ENCODE data around the gene MRPL4.

Gene MRPL4

DNA sequence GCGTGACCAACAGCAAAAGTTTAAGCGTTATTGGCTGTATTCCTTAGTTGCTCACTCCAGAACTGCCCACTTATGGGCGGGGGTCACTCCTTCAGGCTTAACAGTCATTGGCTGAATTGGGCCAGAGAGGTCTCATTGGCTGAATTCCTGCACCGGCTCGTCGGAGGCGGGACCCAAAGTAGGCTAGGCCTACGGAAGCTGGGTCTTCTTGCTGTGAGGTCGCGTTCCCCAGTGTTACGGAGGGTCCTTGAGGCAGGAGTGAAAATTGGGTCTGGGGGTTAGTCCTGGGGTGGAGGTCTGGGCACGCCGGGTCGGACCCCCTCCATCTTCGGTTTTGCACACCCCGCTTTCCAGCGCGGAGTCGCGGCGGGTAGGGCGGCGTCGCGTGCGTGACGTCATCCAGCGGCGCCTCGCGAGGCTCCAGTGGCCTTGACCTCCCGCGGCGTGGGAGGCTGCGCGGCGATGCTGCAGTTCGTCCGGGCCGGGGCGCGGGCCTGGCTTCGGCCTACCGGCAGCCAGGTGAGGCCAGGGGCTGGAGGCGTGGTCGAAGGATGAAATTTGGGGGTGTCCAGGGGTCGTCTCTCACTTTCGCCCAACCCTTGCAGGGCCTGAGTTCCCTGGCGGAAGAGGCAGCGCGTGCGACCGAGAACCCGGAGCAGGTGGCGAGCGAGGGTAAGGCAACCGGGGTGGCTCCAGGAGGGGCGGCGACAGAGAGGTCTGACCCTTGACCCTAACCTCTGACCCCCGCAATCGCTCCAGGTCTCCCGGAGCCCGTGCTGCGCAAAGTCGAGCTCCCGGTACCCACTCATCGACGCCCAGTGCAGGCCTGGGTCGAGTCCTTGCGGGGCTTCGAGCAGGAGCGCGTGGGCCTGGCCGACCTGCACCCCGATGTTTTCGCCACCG, at the start of gene MRPL4:
TSS of gene MRPL4 (plus strand) at position 423 of the 903 bp plus-strand sequence. CDS start at position 463, 40 bp downstream.
- peak; percentile 84 to 92 for DNase-seq (ENCODE audit: low read depth in 2 of 2)

DNA sequence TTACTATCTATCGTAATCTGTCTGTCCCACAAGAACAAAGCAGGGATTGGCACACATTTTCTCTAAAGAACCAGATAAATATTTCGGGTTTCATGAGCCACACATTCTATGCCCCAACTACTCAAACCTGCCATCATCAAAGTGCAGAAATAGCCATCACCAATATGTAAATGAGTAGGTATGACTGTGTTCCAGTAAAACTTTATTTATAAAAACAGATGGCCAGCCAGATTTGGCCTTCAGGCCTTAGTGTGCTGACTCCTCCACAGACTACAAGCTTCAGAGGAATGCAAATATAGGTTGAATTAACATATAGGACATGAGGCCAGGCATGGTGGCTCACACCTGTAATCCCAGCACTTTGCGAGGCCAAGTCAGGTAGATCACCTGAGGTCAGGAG, 48.3 kb upstream of the MRPL4 start:
- DNase-seq (ENCODE audit: low read depth in 2 of 2), result no peak

DNA sequence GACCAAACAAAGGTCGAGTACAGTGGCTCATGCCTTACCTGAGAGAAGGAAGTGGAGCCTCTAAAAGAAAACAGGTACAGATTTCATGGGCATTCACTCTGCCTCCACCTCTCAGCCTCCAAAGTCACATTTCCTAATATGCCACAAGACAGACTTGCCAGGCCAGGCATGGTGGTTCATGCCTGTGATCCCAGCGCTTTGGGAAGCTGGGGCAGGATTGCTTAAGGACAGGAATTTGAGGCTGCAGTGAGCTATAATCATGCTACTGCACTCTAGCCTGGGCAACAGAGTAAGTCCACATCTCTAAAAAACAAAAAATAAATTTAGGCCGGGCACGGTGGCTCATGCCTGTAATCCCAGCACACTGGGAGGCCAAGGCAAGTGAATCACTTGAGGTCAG, 46.4 kb upstream of the MRPL4 start:
- DNase-seq (ENCODE audit: low read depth in 2 of 2), result no peak

DNA sequence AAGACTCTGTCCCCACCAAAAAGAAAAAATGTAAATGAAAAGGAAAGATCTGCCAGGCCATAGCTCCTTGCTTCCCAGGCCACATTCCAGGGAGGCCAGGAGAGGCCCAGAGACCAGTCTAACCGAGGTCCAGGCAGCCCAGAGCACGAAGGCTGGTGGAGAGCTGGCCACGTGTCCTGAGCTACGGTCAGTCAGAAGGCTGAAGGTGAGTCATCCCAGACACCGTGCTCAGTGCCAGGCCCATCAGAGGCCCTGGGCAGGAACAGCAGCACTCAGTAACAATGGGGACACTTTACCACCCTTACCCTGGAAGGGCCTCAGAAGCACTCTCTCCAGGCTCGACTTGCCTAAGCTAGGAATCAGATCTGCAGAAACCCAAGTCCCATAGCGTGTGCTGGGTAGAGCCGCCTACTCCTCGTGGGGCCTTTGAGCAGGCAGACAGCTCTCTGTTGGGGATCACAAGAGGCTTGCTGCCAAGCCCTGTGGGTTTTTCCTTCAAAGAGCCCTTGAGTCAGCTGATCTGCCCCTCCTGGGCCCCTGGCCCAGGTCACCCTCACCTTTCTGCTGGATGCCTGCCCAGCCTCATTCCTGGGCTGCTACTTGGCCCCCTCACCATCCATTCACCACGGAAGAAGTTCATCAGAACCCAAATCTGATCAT, 45.7 kb upstream of the MRPL4 start:
- DNase-seq (ENCODE audit: low read depth in 2 of 2), result no peak

DNA sequence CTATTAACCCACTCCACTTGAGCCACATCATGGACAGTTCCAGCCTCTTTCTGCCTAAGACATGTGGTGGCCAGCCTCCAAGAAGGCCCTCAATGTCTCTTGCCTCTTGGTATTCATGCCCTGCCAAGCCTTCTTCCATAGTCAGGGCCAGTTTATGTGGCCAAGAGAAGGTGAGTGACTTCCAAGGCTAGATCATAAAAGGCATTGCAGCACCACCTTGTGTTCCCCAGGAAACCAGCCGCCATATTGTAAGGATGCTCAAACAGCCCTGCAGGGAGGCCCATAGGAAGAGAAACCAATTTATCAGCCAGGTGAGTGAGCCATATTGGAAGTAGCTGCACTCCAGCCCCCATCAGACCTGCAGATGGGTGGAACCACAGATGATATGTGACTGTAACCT, 45.0 kb upstream of the MRPL4 start:
- DNase-seq (ENCODE audit: low read depth in 2 of 2), result no peak

DNA sequence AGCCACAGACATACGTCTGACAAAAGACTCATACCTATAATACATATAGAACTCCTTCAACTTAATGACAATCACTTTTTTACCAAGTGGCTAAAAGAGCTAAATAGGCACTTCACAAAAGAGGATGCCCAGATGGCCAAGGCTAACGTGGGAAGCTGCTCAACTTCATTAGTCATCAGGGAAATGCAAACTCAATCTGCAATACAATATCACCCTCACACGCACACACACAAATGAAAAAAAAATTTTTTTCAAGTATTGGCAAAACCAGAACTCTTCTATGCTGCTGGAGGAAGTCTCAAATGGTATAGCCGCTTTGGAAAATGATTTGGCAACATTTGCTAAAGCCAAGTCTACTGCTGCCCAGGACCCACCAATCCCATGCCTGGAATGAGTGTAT, 42.7 kb upstream of the MRPL4 start:
- DNase-seq (ENCODE audit: low read depth in 2 of 2), result no peak

DNA sequence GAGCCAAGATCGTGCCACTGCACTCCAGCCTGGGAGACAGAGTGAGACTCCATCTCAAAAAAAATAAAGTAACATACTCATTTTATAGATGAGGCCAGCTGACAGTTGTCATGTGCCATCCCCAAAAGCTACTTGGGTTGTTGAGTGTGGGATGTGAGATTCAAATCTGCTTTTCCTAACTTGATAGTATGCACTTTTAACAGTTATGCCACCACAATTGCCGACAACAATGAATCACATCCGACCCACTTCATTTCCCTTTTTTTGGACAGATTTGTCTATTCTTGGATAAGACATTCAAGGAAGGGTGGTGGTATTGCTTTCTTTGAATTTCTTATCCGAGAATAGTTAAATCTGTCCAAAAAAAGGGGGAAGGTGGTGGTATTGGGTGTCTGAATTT, 41.0 kb upstream of the MRPL4 start:
- no peak for DNase-seq (ENCODE audit: low read depth in 2 of 2)

DNA sequence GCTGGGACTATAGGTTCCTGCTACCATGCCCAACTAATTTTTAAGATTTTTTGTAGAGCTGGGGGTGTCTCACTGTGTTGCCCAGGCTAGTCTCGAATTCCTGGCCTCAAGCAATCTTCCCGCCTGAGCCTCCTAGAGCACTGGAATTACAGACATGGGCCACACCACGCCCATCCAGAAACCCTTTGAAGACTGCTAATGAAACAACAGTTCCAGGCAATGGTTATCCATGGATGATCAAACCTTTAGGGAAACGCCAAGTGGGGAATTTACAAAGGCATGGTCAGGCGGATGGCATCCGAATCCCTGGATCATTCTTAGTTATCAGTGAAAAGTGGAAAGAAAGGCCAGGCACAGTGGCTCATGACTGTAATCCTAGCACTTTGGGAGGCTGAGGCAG, 40.3 kb upstream of the MRPL4 start:
- no peak for DNase-seq (ENCODE audit: low read depth in 2 of 2)

DNA sequence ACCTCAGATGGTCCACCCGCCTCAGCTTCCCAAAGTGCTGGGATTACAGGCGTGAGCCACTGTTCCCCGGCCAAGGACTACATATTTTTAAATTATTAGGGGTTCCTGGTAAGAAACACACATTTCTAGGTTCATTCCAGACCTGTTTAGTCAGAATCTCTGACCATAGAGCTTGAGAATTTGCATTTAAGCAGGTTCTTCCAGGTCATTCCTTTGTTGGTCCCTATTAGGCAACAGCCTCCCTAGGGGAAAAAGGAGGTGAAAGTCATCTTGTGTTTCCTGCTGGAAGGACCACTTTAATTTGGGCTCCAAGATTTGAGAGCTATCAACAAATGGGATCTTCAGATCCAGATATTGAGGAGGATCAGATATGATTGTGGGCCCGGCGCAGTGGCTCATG, 37.2 kb upstream of the MRPL4 start:
- DNase-seq (ENCODE audit: low read depth in 2 of 2), result no peak

DNA sequence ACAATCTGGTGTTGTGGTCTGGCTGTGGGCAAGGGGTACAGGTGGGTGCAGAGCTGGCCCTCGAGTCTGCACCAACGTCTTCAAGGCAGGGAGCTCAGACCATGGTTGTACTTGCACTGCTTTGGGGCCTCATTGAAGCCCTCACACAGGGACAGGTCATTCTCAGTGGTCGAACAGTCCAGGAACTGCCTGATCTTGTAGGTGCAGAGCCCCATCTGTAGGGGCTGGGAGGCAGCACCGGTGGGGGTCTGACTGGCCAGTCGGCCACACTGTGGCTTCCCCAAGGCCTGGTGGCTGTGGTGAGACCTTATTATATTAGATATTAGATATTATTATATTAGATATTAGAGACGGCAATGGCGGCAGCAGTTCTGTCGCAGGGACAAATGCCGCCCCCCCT, 34.9 kb upstream of the MRPL4 start:
- no peak for DNase-seq (ENCODE audit: low read depth in 2 of 2)

DNA sequence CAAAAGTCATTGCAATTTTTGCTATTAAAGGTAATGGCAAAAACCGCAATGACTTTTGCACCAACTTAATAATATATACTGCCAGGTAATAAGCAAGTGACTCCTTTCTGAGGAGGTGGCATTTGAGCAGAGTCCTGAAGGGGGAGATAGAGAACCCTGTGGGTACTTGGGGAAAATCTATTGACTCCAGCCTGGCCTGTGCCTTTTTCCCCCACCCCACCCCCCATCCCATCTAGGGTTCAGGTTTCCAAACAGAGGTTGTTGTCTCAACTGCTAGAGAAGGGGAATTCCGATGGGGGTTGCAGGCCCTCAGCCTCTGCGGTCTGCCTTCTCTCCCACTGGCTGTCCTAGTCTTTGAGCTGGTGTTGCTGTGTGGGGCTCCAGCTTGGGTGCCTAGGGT, 32.3 kb upstream of the MRPL4 start:
- DNase-seq (ENCODE audit: low read depth in 2 of 2), result no peak

DNA sequence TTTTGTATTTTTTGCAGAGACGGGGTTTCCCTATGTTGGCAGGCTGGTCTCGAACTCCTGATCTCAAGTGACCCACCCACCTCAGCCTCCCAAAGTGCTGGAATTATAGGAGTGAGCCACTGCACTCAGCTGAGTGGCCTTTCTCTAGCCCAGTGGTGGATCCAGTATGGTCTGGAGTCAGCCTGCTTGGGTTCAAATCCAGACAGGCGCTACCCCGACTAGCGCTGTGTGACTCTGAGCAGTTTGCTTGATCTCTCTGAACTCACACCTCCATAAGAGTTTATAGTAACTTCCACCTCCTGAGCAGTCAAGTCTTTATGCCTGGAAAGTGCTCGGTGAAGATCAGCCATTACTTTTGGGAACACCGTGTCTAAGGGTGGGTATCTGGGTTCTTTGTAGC, 31.3 kb upstream of the MRPL4 start:
- no peak for DNase-seq (ENCODE audit: low read depth in 2 of 2)

DNA sequence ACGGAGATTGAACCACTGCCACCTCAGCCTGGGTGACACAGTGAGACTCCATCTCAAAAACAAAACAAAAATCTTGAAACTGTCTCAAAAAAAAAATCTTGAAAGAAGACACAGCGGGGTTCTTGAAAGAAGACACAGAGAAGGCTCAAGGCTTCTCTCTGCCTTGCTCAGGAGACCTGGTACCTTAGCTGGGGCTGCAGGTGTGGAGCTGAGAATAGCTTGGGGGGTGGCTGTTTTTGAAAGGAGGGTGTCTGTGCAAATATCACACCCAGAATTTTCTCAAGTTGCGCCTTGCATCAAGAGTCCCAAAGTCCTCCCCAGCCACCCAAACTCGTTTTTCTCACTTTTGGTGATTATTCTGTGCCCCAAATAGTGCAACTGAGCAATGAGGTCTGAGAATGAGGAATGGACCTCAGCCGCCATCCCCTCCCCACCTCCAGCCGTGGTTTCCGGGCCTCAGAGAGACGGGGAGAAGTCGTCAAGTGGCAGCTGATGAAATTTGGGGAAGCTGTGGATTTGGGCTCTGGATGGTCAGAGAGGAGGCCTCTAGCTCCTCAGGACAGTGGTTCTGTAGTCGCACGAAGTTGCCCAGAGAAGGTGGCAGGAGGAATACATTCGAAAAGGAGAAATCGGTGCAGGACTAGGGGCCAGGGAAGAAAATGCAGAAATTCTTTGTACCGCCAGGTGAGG, 29.7 kb upstream of the MRPL4 start:
- no peak for DNase-seq (ENCODE audit: low read depth in 2 of 2)

DNA sequence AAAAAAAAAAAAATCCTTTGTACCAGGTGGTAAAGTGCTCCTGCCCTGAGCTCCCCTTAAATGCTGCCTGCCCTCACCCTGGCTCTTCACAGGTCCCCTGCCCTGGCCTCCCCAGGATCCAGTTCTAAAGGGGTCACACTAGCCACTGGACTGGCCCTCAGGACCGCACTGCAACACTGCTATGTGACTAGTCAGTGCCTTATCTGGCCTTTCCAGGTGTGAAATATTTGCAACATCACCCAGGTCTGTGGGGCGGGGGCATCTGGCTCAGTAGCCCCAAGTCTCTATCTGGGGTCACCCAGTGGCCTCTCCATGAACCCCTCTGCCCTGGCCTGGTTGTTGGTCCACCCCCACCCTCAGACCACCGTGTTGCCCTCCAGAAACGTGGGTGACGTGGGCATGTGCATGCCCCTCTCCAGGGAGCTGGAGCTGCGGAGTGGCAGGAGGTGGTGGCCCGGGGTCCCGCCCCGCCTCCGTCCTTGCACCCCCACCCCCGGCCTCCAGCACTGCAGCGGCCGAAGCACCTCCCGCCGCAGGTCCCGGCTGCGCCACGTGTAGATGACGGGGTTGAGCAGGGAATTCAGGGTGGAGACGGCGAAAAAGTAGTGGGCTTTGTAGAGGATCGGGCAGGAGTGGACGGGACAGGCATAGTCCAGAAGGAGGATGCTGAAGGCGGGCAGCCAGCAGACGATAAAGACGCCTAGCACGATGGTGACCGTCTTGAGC, 28.4 kb upstream of the MRPL4 start:
- DNase-seq (ENCODE audit: low read depth in 2 of 2), result no peak

DNA sequence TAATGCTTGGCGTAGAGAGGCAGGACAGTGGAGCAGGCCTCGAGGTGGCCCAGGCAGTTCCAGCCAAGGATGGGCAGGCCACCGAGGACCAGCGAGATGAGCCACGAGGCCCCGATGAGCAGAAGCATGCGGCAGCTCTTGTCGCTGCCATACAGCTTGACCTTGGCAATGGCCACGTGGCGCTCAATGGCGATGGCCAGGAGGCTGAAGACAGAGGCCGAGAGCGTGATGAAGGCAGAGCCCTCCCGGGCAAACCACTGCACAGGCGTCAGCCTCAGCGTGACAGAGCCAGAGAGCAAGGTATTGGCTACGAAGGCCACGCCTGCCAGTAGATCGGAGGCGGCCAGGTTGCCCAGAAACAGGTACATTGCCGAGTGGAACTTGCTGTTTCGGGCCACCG, 27.7 kb upstream of the MRPL4 start:
- no peak for DNase-seq (ENCODE audit: low read depth in 2 of 2)

DNA sequence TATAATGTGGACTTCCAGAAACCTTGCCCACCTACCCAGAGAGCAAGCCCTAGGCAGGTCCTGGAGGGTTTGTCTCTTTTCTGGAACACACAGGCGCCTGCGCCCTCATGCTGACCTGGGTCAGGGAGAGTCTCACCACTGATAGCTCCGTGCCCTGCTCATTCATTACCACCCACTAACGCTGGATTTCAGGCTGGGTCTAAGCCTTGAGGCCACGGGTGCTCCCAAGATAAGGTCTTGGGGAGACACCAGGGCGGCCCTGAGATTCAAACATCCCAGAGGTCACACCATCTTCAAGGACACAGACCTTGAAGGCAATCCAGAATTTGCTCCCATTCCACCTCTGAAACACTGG, 26.0 kb upstream of the MRPL4 start:
- DNase-seq (ENCODE audit: low read depth in 2 of 2), result no peak

DNA sequence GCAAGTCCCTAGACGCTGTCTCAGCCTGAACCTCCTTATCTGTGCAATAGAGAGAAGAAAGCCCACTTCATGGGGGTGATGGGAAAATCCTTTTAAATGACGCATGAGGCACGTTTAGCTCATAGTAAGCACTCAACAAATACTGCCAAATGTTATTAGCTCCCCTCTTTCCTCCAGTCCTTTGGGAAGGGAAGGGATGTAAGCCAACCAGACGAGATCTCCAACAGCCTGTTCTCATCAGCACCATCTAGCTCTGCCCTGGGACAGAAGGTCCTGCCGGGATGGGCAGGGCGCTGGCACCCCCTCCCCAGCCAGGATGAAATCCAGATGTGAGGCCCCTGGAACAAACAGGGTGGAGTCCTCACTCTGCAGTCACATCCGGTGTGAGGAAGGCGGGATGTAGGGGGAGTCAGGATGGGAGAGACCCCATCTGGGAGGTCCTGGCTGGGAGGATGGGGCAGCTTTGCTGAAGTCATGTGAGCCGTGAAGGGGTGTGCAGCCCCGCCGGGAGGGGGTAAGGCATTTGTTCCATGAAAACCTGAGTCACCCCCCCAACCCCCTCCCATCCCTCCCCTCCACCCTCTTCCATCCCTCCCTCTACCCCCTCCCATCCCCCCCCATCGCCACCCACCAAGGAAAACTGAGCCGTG, 25.5 kb upstream of the MRPL4 start:
- no peak for DNase-seq (ENCODE audit: low read depth in 2 of 2)

DNA sequence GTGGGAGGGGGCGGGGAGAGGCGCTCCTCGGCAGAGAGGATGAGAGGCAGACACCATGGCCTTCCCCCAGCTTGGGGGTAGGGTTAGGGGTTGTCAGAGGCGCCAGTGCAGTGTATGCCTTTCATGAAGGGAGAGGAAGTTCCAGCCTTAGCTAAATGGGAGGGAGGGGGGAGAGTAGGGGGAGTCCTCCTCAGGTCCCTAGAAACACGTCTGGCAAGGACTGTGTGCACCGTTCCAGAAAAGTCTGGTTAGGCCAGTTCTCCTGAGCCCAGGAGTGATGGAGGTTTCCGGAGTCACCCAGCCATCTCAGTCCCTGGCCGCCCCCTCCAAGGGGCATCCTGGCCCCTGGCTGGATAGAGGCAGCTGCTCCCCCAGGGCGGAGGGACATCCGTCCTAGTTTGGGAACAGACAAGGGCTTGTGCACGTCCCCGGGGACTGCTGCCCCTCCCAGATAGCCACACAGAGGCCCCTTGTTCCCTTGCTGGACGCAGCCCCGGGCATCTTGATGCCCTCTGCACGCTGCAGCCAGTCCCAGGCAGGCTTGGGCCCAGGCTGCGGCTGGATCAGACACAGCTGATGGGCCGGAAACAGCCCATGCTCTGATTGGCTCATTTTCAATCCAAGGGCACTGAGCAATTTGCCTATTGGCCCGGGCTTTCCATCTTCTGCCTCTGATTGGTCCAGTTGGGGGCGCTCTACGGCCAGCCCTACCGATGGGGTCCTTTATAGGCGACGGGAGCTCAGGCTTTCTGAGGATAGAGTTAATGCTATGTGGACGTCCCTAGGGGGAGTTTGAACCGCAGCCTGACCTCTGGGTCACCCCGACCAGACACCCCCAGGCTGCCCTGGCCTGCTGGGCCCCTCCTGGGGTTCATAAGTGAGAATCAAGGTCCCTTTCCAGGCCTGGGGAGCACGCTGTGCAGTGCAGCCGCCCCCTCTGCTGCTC, 24.7 kb upstream of the MRPL4 start:
- DNase-seq (ENCODE audit: low read depth in 2 of 2), result no peak

DNA sequence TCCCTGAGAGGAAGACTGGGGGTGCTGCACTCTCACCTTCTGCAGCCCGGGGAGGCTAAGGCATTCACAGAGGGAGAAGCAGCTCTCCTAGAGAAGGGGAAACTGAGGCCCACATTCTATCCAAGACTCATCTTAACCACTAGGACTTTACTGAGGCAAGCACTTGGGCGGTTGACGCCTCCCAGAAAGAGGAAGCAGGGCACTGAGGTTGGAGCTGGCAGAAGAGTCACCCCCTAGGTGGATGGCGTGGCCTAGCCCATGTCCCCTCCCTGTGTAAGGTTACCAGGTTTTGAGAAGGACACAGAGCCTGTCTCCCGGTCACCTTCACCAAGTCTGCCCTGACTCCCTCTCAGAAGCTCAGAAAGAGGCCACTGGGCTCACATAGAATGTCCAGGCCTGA, 23.6 kb upstream of the MRPL4 start:
- no peak for DNase-seq (ENCODE audit: low read depth in 2 of 2)

DNA sequence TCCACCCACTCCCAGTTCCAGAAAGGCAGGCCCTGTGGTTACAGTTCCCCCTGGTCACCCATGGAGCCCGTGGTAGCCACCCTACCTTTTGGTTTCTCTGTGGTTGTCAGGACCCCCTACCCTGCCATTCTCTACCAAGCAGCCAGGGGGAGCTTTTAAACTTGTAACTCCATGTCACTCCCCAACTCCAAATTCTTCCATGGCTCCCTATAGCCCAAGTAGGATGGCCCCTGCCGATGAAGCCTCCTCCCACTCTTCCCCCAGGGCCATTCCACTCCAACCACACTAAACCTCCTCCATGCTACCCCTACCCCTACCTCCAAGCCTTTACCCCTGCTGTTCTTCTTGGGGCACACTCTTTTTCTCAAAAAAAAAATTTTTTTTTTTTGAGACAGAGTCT, 23.1 kb upstream of the MRPL4 start:
- no peak for DNase-seq (ENCODE audit: low read depth in 2 of 2)
